SIG-M5 (cell line): ENCODE measurements around the gene SHOC1.
"Not testable (repeated sequence)": the region's sequence is repeated elsewhere in the genome, so short reads cannot be mapped to it uniquely, and the experiment has no call there.

Source experiments
- DNase-seq: peaks from one replicate; lab custom pipeline; 2025; lab: John Stamatoyannopoulos, UW

SHOC1 gene

DNA sequence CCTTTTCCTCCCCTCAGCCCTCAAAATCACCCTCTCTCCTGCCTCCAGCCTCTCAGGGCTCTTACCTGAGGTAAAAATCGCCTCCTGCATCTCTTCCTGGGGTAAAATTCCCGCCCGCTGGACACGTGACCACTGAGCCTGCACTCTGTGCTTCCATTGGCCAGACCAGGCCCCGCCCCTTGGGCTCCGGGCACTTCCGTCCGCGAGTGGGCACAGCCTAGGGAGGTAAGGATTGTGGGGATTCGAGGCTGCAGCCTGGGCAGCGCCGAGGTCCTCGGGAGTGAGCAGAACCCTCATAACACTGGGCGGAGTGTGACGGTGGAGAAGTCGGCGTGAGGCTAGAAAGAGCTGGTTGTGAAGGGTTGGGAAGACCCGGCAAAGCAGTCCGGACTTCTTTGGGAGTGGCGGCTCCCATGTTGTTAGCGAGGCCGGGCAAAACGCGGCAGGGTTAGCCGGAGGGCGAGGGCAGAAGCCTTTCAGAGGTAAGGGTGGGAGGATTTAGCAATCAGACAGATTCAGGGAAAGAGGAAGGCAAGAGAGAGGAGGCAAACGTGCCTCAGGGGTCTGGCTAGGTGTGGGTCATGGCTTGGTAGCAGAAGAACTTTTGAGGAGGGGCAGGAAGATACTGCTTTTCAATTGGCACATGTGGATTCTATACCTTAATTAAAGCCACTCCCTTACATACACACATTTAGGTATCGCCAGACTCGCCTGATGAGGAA lies at the start of gene SHOC1:
SHOC1 (minus strand) TSS at position 103 of the 722 bp plus-strand sequence. CDS start 3,519 bp downstream, outside the sequence.
- DNase-seq, result no peak

DNA sequence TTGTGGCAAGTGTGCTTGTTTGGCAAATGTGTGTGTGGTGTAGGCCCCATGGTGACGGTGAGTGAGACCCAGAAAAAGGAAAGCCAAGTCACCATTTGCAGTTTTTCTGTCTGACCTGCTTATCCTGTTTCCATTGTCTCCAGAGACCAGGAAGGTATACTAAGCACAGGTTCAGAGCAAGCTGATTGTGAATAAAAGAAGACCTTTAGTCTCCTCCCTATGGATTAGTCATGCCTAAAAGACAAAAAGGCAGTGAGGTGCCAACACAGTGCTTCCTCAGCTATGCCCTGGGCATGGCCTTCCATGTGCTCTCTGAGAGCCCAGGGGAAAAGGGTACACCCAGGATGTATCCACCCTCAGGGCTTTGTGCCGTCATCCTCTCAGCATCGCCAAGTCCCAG lies 49.2 kb upstream of the SHOC1 start:
- no peak for DNase-seq

- DNase-seq, result no peak
Measured at GRCh38 chr9:111842313-111842712, 47.6 kb upstream of the SHOC1 start.

- DNase-seq, result no peak
Measured at GRCh38 chr9:111840442-111840841, 45.7 kb upstream of the SHOC1 start.

DNA sequence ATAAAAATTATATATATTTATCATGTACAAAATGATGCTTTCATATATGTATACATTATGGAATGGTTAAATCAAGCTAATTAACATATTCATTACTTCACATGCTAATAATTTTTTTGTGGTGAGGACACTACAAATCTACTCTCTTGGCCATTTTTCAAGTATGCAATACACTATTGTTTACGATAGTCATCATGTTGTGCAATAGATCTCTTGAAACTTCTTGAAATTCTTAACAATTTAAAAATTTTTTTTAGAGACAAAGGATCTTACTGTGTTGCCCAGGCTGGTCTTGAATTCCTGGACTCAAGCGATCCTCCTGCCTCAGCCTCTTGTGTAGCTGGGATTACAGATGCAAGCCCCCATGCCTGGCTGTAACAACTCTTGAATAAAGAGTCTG lies 45.2 kb upstream of the SHOC1 start:
- no peak for DNase-seq

DNA sequence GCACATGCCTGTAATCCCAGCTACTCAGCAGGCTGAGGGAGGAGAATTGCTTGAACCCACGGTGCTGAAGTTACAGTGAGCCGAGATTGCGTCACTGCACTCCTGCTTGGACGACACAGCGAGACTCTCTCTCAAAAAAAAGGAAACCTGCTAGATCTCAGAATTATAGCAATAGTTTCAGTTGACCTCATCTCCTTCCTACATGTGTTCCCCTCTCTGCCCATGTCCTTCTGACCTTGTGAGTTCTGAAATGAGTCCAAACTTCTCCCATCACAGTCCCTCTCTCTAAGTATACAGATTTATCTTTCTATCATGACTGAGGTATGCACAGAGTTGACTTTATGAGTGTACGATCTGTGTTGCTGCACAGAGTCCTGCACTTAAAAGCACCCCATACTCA lies 44.6 kb upstream of the SHOC1 start:
- DNase-seq, result no peak

GRCh38 chr9:111838439-111838838 lies 43.7 kb upstream of the SHOC1 start:
- no peak for DNase-seq

GRCh38 chr9:111836311-111836710 lies 41.6 kb upstream of the SHOC1 start:
- no peak for DNase-seq

GRCh38 chr9:111833941-111834340 lies 39.2 kb upstream of the SHOC1 start:
- no peak for DNase-seq

DNA sequence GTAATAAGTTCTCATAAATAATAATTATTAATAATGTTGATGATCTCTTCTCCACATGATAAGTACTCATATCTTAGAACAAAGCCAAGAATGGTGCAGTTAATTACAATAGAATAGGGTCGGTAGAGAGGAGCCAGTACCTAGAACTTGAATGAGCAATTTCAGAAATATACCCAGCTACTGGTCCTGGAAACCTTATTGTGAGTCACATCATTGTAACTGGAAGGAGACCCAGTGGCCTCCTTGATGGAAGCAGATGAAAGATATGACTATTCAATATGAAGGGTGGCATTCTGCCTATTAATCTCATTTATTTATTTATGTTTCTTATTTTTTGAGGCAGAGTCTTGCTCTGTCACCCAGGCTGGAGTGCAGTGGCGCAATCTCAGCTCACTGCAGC lies 37.7 kb upstream of the SHOC1 start:
- no peak for DNase-seq

- no peak for DNase-seq
Measured at GRCh38 chr9:111831371-111832108, 36.8 kb upstream of the SHOC1 start.

GRCh38 chr9:111828193-111828592 lies 33.5 kb upstream of the SHOC1 start:
- DNase-seq, result no peak

DNA sequence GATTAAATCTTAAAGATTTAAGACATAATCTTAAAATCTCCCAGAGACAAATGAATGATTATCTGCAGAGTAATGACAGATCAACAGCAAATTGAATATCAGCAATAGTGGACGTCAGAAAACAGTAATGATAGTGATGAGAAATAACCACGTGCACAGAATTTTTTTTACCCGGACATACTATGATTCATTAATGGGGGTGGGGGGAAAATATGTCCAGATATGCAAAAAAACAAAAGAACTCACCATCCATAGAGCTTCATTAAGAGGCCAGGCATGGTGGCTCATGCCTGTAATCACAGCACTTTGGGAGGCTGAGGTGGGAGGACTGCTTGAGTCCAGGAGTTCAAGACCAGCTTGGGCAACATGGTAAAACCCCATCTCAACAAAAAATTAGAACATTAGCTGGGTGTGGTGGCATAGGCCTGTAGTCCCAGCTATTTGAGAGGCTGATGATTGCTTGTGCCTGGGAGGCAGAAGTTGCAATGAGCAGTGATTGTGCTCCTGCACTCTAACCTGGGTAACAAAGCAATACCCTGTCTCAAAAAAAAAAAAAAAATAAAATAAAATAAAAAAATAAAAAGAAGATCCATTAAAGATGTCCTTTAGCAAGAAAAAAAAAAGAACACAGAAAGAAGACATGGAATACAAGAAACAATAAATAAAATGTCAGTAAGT lies 30.9 kb upstream of the SHOC1 start:
- no peak for DNase-seq

DNA sequence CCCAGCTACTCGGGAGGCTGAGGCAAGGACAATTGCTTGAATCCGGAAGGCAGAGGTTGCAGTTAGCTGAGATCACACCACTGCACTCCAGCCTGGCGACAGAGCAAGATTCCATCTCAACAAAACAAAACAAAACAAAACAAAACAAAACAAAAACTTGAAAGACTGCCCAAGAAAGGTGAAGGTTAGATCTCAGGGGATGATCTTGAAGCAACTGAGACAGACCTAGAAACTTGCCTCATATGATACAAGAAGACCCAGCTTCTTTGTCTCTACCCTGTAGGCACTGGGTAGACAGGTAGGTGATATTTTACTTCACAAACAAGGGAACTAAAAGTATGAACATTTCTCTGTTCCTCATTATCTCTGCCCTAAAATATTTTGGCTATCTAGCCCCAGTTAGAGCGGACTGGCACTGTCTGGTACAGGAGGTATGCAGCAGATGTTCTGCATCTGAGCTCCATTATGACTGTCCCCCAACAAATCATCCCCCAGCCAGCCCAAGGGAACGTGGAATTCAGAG lies 26.3 kb upstream of the SHOC1 start:
- no peak for DNase-seq

GRCh38 chr9:111819360-111819759 lies 24.6 kb upstream of the SHOC1 start:
- no peak for DNase-seq

DNA sequence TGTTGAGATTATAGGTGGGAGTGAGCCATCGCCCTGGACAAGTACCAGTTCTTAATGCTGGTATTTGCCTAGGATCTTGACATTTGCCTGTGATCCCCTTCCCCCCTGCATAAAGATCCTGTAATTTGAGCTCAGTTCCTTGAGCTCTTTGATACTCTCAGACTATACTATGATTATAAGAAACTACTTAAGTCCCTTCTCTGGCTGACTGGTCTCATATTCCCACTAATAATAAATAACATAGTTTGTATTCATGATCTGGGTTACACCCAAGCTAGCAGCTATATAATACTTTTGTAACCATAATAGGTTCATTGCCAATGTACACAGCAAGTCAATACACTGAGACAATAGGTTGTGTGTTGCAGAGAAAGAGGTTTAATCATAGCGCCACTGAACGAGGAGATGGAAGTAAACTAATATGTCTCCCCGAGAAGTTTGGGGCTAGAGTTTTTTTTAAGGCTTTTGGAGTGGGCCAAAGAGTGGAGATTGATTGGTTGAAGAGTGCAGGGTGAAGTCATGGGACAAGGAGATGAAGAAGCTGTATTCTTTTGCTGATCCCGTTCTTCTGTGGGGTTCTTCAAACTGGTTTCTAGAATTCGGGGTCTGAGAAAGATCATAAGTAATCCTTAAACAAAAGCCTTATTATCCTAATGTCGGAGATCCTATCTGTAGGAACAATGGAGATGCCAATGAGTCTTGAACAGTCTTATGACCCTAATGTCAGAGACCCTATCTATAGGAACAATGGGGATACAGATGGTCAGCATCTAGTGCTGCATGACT lies 20.7 kb upstream of the SHOC1 start:
- no peak for DNase-seq

DNA sequence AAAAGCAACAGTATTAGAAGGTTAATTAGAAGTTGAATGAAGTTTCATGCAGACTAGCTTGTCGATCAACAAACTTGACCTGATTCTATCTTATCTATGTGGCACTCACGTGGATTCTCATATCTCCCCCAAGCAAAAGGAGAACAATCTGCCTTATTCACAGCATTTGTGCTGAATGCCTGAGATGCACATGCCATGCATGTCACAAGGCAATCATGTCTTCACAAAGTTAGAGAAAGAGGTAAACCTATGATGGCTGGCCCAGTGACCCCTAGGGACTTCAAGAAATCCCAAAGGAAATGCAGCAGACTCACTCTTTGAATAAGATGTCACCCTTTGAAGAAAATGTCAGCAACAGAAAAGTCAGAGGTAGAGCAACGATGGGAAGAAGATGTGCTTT lies 17.6 kb upstream of the SHOC1 start:
- no peak for DNase-seq

DNA sequence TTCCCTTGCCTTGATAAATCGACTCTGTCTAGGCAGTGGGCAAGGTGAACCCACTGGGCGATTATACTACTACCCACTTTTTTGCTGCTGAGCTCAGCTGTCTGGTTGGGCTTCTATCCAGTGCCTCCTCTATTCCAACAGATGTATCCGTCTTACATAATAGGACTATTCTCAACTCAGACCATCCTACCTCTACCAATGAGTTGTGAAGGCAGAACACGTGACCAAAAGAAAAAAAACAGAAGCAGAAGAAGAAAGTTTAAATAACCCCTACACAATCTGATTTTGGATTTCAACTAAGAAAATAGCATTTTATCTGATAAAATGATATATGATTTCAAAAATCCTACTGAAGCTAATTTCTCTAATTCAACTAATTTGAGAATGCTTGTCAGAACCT lies 16.2 kb upstream of the SHOC1 start:
- no peak for DNase-seq

DNA sequence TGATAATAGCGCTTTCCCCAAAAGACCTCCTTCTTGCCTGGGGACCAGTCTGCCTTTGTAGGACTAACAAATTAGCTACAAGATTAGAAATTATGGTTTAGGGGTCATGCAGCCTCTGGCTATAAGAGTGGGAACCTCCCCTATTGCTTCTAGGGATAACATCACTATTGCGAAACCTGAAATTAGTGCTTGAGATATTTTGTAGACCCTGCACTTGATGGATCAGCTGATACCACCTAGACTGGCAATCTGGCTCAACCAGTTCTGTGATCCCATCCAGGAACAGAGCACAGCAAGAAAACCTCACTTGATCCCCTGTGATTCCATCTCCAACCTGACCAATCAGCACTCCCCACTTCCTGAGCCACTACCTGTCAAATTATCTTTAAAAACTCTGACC lies 15.7 kb upstream of the SHOC1 start:
- DNase-seq, result not testable (repeated sequence)

DNA sequence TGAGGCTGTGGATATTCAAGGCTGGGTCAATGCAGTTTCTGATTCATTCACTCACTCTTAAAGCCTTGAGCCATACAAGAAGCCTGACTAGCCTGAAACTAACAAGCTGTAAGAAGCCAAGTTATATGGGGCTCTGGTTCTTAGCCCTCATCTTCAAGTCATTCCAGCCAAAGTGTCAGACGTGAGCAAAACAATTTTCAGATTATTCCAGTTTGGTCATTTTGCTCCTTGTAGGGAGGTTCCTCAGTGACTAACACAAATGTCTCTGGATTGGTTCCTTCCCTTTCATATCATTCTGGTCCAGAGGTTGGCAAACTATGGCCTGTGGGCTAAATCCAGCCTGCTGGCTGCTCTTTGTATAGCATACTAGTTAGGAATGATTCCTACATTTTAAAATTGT lies 12.5 kb upstream of the SHOC1 start:
- no peak for DNase-seq

DNA sequence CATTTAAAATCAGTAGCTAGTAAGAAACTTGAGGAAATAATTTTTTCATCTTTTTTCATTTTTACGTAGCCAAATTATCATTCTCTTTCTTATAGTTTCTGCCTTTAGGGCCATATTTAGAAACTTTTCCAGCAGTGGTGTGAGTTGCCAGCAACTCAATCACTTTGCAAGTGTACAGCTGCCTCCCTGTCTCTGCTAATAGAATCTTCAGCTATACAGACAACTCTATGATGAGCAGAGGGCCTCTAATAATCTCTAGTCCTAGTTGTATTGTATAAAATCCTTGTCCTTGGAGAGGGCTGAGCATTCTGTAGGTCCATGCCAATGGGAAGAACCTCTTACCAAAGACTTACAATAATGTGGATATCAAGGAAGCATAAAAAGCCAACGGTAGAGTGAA lies 11.5 kb upstream of the SHOC1 start:
- DNase-seq, result no peak

DNA sequence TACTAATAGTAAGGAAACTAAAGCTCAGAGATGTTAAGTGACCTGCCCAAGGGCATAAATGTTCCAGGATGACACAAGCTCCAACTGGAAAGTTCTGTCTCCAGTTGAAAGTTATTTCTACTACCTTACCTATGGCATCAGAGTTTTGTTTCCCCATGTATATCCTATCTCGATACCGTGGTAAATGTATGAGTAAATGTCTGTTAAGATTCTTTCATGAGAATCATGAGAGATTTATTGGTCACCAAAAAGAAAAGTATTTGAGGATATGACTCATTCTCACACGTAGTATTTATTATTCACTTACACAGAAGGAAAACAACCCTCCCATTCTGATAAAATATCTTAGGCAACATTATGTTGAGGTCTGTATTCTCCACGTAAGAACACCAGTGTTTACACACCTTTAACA lies 11.1 kb upstream of the SHOC1 start:
- no peak for DNase-seq
